GM12872 (cell line): ENCODE results near the gene ACTN1.

ENCODE experiments used
- CTCF ChIP-seq: IDR thresholded peaks from 3 replicates; pipeline ENCODE4 v1.5.1; 2011; ENCODE audit warnings: low read depth, mild to moderate bottlenecking, low read length, moderate library complexity; ENCODE audit not compliant: insufficient read depth

ACTN1 gene

DNA sequence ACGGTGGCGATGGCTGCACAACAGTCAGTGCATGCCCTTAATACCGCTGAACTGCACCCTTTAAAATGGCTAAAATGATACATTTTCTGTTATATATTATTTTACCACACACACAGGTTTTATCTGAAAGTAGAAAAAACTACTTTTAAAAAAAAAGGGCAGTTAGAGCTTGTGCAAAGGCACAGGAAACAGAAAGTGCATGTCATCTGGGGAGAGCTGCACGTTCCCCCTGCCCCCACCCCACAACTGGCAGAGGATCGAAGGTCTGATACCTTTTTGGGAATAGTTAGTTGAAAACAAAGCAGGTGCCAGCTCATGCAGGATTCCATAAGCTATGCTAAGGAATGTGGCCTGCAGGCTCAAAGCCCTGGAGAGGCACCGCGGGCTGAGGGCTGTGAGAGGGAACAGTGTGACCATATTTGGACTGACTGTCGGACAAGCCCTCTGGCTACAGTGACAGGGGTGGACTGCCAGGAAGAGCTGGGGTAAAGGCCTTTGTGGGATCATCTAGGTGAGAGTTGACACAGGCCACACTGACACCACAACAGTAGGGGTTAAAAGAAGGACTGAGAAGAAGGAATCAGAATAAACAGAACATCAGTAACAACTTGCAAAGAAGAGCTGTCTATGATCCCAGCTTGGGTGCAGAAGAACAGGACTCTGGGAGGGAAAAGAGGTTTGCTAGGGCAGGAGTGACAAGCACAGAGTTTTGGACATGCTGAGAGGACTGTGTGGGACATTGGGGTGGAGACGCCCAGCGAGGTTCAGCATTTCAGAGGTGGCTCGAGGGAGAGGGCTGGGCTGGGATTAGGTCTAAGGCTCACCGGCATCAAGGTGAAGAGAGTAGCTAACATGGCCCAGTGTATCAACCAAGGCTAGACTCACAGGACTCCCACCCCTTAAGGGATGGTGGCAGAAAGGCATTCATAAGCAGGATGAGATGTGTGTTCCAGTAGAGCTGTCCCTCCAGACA is 54.6 kb downstream of the ACTN1 start:
- TF ChIP-seq CTCF, result no peak

GRCh38 chr14:68922886-68923285 is 56.2 kb downstream of the ACTN1 start:
- TF ChIP-seq CTCF, result no peak

- TF ChIP-seq CTCF, result no peak
Observed at GRCh38 chr14:68922201-68922621, 56.9 kb downstream of the ACTN1 start.

DNA sequence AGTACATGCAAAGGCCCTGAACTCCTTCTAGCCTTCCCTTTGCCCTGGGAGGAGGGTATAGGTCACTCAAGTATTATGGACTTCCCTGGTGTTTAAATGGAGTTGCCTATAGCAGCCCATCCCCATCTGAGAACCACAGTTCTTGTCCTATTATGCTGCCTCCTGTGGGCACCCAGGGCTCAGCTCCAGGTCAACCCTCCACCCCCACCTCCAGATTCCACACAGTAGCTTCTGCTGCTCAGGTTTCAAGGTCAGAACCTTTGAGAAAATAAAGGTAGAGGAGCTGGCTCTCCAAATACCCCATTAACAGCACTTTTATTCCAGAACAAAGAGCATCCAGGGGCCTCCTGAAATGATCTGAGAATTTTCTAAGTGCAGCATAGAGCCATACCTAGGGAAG is 57.4 kb downstream of the ACTN1 start:
- no peak for TF ChIP-seq CTCF

- TF ChIP-seq CTCF, result no peak
Observed at GRCh38 chr14:68921049-68921448, 58.1 kb downstream of the ACTN1 start.

- TF ChIP-seq CTCF, result no peak
Observed at GRCh38 chr14:68919129-68919927, 59.8 kb downstream of the ACTN1 start.

DNA sequence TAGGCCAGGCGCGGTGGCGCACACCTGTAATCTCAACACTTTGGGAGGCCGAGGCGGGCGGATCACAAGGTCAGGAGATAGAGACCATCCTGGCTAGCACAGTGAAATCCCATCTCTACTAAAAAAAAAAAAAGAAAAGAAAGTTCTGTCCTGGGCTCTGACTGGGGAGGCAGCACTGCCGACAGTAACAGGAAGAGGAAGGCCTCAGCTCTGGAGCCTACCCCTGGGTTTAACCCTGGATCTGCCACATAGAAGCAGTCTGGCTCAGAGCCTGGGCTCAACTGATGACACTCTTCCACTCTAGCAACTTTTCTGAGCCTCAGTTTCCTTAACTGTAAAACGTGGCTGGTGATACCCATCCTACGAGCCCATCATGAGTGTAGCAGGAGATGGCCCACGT is 60.5 kb downstream of the ACTN1 start:
- TF ChIP-seq CTCF, result no peak
